HG02852 (cell line): ENCODE results near the gene UCKL1.
A peak's percentile ranks its signal among the peaks of the same experiment; 100 is the strongest.

ENCODE experiments used
- ATAC-seq: cut with Tn5 transposase; IDR thresholded peaks from one replicate; pipeline ENCODE4 v1.9.1; 2021; ENCODE audit warnings: mild to moderate bottlenecking, moderate library complexity; ENCODE audit not compliant: unreplicated experiment

UCKL1 gene

DNA sequence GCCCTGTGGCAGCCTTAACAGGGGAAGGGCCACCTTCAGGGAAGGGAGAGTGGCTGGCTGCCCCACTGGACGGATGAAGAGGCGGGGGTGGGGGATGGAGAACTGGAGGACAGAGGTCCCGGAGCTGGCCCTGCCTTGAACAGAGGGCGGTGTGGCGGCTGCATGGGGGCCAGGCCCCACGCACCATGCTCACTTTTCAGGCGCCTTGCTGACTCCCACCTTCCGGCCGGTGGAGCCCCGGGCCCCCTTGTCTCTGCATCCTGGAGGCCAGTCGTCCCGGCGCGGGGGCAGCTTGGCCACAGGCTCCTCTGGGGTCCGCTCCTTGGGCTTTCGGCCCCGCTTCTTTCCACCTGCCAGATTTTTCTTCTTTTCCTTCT is 3.5 kb upstream of the UCKL1 start:
- ATAC-seq: no peak

DNA sequence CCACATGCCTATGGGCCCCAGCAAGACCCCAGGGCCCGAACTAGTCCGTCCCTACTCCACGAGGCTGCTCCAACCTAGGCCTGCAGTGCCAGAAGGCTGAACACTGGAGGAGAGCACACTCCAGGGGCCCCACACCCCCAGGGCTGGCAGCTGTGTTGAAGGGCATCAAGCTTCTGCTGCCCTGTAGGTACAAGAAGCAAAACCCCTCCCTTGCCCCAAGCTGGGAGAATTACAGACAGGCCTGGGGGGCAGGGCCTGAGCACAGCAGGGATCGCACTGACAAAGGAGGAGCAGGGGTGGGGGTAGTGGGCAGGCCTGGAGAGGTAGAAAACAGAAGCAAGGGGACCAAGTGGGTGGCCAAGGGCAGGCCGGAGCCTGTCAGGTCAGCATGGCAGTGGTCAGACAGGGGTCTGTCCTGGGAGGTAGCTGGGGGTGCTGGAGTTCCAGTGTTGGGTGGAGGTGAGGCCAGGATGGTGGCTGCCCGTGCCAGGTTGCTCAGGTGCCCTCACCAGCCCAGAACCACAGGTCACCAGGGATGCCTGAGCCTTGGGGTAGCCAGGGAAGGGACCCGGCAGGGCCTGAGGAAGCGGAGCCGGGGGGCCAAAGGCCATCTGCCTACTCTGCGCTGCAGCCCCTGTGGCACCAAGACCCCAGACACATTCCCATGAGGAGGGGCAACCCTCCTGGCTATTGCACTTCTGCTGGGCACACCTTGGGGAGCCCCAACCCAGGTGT is 2.9 kb upstream of the UCKL1 start:
- no peak for ATAC-seq

DNA sequence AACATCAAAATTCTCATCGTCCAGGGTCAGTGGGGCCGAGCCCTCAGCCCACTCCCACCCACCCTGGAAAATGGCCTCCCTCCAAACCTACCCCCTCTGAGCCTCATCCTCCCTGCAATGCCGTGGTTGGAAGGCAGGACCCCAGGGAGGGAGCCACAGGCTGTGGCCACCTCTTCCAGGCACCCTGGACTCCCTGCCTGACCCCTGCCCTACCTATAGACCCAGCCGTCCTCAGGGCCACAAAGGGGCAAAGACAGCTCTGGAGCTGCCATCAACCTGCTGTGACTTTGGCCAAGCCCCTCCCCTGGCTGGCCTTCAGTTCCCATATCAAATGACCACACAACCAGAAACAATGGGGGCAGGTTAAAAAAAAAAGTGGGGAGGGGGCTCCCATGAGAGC is 2.3 kb upstream of the UCKL1 start:
- ATAC-seq: no peak

DNA sequence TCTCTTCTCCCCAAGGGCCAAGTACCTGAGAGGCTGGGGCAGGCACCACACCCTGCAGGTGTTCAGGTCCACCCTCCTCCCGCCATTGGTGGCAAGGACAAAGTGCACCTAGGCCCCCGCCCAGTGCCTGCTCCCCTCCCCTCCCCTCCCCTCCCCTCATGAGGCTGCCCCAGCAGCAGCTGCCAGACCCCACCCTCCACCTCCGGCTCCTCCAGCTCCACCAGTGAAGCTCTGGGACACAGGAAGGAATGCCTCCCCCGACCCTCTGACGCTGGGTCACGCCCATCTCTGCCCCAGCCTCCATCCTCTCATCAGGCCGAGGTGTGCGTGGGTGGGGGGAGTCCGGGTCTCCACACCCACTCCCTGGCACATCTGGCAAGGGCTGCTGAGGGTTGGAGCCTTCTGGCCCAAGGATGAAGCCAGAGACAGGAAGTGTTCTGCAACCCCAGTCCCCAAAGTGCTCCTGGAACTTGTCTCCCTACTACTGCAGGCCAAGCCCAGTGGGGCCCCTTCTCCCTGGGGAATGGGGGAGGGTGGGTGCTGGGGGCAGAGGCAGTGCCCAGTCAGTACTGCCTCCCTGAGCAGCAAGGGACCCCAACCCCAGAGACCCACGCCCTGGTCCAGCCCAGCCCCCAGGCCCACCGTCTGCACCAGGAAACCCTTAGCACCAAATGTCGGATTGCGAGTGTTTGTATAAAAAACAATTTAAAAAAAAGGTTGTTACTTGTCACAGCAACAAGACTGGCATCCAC is 1.6 kb upstream of the UCKL1 start:
- ATAC-seq: no peak

DNA sequence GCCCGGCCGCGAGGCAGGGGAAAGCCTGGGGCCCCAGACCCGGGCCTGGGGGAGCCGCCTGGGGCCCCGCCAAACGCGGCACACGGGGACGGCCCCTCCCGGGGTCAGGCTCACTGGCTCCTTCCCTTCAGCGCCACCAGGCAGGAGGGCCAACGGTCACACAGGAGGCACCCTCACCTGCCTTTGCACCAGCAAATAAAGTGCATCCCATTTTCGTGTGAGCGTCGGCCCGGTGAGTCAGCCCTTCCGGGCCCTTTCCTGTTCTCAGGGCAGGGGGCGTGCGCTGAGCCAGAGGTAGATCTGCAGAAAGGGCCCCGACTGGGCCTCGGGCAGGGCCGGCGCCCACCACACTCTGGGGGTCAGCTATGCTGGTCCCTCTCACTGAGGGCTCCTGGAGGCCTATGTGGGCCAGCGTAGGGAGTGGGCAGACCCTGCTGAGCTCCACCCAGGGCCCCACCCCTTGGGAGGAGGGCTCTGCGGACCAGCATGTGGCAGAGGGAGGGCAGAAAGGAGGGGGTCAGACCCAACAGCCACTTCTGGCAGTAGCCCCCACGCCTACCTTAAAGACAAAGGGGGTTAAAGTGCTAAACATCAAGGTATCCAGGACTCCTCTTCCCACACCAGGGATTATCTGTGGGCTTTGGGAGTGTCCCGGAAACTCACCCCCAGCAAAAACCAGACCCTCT is 931 bp upstream of the UCKL1 start:
- peak; percentile 19 for ATAC-seq

DNA sequence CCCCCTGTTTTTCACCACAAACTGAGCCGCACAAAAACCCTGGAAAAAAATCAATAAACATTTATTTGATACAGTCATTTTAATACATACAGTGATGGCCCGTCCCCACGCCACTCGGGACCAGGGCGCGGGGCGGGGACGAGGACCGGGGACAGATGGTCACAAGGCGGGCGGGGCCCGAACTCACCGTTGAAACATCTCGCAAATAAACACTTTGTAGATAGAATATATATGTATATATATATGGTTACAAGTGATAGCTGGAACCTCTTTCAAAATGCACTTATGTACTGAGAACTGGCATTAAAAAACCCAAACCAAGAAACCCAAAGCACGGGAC is 418 bp upstream of the UCKL1 start:
- ATAC-seq: peak; percentile 13

DNA sequence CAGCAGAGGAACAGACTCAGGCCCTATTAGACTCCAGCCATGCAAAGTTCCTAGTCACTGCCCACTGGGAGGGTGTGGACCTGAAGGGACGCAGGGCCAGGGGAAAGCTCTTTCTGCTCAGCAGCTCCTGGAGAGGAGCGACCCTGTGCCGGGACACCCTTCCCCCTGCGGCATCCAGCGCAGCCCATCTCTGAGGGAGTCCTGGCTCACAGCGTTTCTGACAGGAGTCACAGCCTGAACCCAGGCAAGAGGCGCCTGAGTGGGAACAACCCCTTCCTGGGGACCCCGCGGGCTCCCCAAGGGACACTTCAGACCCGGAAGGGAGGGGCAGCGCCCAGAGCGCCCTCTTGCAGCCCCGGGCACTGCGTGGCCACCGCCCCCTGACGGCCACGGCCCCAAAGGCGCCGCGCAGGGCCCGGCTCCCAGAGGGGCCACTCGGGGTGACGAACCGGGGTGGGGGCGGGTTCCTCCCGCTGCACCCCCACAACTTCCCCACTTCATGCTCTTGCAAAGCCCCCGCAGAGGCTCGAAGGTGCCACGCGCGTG is 862 bp downstream of the UCKL1 start:
- no peak for ATAC-seq

DNA sequence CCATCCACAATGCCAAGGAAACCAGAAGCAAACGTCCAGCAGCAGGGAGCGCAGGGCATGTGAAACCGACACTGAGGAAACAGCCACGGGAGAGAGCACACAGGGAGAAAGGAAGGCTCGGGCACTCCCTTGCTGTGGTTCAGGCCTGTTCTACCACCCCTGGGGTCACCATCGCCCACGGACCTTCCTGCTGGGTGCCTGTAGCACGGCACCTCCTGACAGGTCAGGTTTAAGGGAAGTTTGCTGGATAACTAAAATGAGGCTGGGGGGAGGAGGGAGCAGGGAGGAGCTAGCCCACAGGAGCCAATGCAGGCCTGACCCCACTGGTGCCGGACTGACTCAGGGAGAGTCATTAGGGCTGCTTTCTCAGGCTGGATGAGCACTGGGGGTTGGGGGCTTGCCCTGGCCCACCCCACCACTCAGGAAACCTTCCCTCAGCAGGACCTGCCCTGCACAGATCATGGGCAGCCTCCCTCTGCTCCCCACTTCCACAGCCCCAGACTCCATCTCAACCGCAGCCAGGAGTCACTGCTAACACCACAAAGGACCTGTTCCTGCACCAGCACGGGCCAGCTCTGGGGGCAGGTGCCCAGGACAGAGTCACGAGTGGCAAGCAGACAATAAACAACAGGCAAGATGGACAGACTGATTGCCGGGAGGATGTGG is 2.3 kb downstream of the UCKL1 start:
- ATAC-seq: no peak

DNA sequence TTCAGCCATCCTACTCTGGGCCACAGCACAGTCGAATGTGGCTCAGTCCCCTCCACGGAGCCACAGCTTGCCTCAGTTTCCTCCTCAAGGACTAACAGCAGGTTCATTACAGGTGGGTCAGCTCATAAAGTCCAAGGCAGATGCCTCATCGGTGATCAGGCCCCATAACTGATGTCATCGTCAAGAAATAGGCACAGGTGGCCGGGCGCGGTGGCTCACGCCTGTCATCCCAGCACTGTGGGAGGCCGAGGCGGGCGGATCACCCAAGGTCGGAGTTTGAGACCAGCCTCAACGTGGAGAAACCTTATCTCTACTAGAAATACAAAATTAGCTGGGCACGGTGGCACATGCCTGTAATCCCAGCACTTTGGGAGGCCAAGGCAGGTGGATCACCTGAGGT is 3.4 kb downstream of the UCKL1 start:
- ATAC-seq: no peak

DNA sequence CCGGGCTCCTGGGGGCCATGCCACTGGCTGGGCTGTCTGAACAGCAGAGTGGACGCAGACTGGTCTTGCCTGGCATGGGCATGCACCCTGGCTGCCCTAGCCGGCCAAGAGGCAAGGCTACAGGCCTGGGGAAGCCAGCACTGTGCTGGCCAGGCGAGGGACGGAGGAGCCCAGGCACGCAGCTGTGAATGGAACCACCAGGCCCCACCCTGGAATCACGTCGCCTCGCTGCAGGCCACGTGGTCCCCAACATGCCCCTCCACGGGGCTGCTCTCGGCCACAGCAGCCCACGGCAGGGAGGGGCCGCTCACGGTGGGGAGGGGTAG is 4.0 kb downstream of the UCKL1 start:
- ATAC-seq: no peak

DNA sequence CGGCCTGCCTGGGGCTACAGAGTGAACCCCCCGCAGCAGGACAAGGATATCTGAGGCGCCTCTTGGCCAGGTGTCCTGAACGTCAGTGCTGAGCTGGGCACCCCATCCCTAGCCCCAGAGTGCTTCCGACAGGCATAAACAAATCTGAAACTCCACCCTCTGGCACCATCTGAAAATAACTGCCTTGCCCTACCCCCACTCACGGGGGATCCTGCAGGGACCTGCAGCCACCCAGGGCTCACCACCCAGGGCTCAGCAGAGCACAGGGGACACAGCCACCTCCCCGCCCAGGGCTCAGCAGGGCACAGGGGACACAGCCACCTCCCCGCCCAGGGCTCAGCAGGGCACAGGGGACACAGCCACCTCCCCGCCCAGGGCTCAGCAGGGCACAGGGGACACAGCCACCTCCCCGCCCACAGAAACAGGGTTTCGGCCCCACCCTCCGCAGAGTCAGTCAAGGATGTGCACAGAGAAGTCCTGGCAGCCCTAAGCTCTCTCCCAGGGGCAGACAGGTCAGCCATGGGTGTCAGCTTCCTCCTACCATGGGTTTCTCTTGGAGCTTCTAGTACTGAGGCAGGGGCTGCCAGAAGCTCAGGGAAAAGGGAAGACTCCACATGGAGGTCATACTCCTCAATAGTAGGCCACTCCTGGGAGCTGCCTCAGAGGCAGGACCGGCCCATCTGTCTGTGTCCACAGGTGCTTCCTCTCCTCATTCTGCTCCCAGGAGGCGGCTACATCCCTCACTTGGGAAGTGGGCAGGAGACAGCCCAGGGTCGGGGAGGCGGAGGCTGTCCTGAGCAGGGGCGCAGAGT is 4.6 kb downstream of the UCKL1 start:
- ATAC-seq: no peak

DNA sequence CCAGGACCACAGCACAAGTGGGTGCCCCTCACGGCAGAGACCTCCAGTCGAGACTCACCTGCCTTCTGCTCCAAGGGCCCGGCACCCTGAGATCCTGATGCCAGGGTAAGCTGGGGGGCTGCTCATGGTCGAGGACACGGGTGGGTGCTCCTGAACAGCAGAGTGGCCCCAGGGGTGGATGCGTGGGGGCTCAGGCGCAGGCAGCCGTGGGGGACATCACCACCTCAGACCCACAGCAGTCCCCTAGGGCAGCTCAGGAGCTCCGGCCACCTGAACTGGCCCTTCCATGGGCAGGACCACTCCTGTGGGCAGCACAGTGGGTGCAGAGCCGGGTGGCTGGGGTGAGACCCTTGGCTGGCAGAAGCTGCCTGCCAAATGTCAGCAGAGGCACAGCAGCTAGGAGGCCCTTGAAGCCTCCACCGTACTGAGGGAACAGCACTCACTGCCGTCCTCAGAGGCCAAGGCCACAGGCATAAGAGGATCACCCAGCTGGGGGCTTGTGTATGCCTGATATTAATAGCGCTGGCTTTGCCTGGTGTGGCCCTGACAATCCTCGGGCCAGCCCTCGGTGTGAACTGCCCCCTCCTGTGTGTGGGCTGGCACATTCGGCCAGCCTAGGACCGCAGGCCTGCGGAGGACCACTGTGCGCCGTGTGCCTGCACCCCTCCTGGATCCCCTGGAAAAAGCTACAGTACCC is 5.4 kb downstream of the UCKL1 start:
- ATAC-seq: no peak

DNA sequence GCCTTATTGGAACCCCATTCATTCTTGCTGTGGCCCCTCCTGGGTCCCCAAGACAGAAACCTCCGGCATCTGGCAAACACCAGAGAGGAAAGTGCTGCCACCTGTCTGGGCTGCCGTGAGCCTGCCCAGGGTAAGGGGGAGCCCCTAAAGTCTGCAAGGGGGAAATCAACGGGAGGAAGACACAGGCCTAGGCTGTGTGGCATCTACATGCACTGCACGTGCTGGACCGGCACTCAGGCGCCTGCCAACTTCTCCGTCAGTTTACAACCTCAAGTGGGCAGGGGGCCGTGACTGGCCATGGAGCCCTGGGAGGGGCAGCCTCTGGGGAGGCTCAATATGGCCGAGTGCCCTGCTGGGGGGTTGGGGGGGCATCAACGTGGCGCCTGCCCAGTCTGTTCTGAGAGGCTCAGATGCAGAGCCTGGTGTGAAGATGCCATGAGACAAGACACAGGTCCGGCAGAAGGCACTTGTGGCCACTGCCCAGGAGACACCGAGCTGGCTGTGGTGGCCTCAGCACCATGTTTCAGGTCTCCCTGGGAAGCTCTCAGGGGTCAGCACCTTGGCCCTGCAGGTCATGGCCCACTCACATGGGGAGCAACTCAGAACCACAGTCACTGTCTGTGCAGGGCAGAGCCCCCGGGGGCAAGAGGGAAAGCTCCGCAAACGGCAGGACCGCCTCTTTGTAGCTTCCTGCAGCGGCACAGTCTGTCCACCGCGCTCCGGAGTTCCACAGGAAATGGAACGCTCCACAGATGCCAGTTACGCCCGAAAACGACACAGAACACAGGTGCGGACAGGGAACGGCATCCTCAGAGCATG is 8.4 kb downstream of the UCKL1 start:
- ATAC-seq: no peak

DNA sequence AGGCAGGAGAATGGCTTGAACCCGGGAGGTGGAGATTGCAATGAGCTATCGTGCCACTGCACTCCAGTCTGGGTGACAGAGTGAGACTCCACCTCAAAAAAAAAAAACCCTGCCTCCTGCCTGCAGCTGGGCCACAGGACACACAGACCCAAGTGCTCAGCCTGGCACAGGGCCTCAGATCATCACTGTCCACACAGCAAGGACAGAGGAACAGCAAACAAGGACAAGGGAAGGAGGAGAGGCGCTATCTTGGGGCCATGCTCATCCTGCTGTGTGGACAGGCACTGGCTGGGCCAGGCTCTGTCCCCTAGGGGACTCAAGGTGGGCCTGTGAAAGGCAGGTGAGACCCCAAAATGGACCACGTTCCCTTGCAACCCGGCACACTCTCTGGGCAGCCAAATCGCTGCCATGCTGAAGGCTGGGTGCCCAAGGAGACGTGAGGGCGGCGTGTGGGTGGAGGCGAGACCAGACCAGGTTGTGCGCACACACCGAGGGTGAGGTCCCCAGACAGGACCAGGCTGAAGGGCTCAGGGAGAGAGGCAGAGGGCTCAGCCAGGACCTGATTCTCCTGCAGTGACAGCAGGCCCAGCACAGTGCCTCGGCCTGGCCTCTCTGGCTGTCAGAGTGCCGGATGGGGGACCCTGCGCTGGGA is 9.1 kb downstream of the UCKL1 start:
- no peak for ATAC-seq

DNA sequence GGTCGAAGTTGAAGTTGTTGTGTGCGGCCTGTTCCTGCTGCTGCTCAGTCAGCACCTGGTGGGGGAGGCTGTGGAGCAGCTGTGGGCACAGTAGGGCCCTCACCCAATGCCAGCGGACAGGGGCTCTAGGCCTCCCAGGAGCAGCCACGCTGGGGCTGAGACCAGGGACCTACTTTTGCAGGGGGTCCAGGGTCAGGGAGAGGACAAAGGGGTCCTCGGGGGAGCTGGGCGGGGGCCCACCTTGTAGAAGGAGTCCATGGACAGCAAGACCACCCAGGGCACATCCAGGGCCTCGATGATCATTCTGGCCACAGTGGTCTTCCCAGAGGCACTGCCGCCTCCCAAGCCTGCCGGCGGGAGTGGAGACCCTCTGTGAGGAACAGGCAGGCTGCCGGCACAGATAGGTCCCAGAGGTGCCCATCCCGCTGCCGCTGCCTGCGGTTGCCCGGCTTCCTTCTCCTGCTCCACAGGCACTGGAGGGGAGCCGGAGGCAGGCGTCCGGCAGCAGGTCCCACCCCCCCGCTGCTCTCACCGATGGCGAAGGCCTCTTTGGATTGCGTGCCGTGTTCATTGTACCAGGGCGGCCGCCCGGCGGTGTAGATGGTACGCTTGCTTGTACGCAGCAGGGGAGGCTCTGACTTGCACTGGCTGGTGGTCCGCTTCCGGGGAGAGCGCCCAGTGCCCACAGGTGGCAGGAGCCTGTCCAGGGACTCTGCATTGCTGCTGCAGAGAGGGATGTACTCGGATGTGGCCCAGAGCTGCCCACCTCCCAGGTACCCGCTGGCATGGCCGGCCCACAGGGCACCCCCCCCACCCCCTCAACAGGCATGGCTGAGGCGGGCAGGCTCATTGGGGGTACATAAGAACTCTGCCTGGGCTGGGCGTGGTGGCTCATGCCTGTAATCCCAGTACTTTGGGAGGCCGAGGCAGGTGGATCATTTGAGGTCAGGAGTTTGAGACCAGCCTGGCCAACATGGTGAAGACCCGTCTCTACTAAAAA is 10.0 kb downstream of the UCKL1 start:
- ATAC-seq: no peak

DNA sequence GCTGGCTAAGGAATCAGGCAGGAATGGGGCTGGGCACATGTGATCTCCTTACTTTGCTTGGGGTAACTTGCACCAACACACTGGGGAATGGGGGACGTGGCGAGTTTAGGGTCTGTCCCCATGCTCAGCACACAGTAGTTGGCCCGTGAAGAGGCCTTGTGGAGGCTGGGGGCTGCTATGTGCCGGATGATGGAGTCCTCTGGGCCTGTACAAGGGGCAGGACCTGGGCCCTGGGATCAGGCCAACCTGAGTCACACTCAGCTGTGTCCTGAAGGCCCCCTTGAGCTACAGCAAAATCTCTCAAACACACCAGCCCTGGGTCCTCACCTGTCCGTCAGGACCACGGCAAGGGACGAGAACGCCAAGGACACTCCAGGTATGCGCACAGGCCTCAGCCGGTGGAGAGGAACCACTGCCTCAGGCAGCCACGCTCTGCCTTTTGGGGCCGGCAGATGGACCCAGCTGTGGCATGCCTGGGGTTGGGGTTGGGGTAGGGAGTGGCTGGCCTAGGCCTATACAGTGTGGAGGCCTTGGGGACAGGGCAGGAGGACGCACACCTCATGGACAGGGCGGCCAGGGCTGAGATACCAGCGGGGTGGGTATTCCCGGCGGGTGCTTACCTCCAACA is 11.1 kb downstream of the UCKL1 start:
- no peak for ATAC-seq
